ENCODE results near the gene LRRC3.

The LRRC3 gene

DNA sequence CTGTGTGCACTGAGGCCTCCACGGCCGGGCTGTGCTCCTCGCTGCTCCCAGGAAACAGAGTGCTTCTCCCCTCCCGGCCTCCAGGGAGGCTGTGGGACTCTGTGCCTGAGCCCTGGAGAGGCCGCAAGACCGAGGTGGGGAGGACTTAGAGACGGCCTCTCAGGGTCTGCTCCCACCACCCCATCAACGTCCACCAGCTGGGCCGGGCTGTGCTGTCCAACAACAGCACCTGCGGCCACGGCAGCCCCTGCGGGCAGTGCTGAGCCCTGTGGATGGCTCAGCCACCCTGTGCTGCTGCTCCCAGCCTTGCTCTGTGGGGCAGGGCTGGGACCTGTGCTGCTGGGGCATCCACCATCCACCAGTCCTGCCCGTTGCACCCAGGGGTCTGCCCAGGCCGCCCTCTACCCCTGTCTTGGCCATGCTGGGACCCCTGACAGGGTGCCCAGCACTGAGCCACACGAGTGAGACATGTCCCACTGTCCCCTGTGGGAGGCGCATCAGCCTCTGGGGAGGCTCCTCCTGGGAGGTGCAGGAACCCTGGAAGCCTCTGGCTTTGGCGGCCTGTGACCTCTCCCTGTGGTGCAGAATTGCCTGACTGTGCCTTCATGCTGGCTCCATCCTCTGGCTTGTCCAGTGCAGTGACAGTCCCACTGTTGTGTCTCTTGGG lies 31.2 kb upstream of the LRRC3 start:
- no peak for DNase-seq (ENCODE audit: low spot score)

DNA sequence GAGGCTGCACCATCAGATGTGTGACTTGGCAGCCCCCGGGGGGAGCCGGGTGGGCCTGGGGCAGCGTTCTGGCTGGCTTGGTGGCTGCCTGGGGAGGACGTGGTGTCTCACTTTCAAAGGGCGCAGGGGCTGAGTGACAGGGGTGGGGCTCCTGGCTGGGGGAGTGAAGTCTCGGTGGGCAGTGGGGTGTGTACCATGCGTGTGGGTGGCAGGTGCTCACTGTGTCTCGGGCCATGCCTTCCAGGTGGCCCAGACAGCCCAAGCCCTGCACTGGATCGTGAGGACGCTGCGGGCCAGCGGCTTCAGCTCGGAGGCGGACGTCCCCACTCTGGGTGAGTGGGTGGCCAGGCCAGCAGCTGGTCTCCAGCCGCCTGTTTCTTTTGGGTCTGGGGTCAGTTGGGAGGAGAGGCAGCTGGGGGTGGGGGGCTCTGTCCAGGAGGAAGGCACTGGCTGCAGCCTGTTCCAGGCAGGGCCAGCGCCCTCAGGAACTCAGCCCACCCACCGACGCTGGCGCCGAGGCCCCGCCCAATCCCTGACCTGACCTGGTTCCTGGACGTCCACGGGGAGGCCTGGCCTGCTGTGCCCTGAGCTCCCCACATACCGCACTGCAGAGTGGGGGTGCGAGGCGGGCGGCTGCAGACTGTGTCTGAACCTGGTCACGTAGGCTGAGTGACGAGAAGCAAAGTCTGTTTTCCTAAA lies 30.6 kb upstream of the LRRC3 start:
- no peak for DNase-seq (ENCODE audit: low spot score)

DNA sequence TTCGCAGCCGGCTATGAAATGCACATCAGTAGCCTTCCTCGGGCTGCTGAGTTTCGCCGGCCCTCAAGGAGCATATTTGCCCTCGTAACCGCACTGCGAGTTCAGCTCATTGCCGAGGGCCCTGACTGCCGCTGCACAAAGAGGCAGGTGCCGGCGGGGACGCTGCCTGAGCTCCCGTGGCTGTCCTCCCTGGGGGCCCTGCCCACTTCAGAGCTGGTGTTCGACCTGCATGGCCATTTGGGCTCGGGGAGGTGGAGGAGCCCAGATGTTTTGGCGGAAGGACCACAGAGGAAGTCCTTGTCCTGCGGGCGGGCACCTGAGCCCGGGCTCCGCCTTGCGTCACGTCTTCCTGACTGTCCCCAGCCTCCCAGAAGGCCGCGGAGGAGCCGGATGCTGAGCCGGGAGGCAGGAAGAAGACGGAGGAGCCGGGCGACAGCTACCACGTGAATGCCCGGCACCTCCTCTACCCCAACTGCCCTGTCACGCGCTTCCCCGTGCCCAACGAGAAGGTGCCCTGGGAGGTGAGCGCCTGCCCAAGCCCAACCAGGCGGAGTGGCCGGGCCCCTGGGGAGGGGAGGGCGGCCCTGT lies 29.9 kb upstream of the LRRC3 start:
- DNase-seq (ENCODE audit: low spot score), result no peak

DNA sequence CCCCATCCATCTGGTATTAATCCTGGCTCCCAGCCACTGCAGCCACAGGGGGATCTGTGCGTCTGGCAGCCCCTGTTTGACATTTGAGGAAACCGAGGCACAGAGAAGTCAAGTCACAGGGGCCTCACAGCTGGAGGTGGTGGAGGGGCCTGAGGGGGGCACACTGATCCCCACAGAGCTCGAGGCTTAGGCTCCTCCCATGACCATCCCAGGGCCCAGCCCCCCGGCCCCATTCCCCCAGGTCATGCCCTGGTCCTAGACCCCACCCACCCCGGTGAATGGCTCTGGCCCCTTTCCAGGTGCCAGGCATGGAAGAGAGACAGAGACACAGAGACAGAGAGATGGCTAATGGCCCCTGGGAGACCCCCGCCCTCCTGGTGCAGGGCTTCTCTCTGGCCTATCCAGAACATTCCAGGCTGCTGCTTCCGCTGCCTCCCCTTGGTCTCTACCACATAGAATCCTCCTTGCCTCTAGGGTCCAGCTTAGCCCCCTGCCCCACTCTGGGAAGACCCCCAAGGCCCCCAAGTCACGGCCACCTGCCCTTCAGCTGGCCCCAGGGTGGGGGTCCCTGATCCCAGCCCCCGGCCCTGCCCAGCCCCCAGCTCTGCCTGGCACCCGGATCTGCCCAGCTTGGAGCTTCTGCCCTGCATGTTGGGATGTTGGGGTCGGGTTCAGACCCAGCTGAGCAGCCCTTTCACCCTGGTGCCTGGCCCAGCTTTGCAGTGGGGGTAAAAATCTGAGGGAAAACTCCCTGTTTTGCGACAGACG lies 29.2 kb upstream of the LRRC3 start:
- DNase-seq (ENCODE audit: low spot score), result no peak

DNA sequence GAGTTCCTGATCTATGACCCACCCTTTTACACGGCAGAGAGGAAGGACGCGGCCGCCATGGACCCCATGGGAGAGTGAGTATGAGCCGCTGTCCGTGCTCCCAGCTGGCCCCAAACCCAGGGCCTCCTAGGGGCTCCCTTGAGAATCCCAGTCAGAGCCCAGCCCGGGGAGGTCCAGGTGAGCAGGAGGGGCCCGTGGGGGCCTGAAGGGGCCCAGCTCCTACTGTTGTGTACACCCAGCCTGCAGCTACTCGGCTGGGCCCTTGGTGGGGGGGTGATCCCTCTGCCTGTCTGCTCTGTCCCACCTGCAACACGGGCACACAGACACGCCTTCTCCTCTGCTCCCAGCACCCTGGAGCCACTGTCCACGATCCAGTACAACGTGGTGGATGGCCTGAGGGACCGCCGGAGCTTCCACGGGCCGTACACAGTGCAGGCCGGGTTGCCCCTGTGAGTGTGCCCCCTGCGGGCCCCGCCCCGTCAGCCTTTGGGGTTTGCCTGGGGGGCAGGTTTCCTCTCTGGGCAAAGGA lies 28.6 kb upstream of the LRRC3 start:
- DNase-seq (ENCODE audit: low spot score), result no peak

DNA sequence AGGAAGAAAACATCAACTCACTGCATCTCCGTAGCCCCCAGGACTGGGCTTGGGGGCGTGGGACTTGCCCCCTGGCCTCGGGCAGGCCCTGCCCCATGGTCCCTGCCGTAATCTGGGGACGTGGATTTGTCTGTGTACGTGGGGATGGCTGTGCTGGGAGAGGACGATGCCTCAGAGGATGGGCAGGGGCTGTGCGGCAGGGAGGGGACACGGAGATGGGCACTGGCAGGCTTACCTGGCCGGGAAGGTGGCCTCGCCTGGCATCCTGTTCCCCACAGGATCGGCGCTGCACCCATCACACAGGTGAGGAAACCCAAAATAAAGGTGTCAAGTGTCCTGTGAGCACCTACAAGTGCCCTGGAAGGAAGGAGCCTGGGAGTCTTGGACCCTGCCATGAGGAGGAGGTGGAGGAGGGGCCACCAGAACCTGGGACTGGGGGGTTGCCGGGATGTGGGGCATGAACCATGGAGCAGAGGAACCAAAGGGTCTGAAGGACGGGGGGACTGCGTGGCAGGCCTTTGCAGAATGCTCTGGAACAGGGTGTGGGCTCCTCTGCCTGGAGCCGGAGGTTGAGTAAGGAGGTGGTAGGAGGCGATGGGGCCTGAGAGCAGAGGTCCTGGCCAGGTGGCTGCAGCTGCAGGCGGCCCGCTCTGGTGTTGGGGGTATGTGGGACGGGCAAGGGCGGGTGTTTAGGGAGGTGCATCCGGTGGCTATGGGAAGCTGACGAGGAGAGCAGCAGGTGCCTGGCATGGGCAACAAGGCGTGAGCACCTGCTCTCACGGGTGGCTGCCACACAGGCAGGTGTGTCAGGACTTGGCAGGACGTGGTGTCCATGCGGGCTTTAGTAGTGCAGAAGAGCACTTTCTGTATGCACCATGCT lies 27.8 kb upstream of the LRRC3 start:
- no peak for DNase-seq (ENCODE audit: low spot score)

DNA sequence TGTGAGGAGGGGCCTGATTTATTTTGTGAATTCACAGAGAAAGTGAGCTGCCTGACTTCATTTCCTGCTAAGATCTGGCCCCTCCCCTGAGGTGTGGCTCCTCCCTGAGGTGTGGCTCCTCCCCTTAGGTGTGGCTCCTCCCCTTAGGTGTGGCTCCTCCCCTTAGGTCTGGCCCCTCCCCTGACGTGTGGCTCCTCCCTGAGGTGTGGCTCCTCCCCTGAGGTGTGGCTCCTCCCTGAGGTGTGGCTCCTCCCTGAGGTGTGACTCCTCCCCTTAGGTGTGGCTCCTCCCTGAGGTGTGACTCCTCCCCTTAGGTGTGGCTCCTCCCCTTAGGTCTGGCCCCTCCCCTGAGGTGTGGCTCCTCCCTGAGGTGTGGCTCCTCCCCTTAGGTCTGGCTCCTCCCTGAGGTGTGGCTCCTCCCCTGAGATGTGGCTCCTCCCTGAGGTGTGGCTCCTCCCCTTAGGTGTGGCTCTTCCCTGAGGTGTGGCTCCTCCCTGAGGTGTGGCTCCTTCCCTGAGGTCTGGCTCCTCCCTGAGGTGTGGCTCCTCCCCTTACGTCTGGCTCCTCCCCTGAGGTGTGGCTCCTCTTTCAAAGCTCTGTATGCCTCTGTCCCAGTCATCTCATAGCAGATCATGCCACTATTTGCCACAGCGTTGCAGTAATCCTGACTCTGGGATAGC lies 26.9 kb upstream of the LRRC3 start:
- peak; percentile 16 for DNase-seq (ENCODE audit: low spot score)

DNA sequence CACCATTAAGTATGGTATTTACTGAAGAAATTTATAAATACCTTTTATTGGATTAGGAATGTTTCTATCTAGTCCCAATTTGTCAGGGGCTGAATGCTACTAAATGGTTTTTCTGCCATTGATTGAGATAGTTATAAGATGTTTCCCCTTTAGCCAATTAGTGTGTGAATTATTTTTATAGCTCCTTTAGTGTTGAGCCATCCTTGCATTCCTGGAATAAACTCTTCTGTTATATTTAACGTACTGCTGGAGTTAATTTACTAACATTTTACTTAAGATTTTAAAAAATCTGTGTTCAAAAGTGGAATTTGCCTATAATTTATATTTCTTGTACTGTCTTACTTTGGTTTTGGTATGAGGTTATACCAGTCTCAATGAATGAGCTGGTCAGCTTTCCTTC lies 25.4 kb upstream of the LRRC3 start:
- no peak for DNase-seq (ENCODE audit: low spot score)

DNA sequence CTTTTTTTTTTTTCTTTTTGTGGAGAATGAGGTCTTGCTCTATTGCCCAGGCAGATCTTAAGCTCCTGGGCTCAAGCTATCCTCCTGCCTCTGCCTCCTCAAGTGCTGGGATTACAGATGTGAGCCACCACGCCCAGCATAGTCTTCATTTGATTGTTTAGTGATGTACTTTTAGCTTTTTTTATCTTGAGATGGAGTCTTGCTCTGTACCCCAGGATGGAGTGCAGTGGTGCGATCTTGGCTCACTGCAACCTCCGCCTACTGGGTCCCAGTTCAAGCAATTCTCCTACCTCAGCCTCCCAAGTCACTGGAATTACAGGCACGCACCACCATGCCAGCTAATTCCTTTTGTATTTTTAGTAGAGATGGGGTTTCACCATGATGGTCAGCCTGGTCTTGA lies 24.0 kb upstream of the LRRC3 start:
- no peak for DNase-seq (ENCODE audit: low spot score)

DNA sequence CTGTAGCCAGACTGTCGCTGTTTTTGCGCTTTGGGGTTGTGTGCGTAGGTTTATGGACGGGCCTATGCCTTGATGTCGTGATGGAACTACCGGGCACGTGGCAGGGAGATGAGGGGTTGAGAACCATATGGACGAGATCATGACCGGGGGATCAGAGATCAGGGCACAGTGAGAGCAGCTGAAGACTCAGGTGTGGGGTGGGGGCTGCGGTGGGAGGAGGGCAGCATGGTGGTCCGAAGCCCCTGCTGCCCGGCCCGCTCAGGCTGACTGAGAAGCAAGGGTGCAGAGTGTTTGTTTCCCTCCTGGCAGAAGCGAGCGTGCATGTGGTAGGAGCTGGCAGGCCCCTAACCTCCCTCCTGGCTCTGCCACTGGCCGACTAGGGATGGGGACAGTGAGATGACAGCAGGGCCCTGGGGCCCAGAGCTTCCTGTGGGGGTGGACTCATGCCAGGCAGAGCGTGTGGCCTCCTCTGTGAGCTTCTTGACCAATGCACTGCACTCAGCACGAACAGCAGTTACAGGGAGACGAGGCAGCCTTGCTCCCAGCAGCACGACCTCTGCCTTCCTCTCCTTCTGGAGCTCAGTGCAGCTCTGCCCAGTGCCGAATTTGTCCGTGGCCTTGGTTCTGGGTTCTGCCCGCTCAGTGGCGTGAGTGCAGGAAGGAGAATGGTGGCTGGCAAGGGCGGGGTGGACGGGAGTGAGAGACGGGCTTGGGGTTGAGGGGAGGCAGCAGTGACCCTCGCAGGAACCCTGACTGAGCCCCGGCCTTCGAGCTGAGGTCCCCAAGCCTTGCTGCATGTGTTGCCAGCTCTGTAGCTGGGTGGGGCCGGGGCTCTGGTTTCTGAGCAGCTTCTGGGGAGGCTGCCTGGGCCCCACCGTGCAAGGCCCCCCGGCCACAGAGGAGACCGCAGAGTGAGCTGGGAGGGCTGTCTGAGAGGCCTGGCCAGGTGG lies 22.2 kb upstream of the LRRC3 start:
- DNase-seq (ENCODE audit: low spot score), result no peak

DNA sequence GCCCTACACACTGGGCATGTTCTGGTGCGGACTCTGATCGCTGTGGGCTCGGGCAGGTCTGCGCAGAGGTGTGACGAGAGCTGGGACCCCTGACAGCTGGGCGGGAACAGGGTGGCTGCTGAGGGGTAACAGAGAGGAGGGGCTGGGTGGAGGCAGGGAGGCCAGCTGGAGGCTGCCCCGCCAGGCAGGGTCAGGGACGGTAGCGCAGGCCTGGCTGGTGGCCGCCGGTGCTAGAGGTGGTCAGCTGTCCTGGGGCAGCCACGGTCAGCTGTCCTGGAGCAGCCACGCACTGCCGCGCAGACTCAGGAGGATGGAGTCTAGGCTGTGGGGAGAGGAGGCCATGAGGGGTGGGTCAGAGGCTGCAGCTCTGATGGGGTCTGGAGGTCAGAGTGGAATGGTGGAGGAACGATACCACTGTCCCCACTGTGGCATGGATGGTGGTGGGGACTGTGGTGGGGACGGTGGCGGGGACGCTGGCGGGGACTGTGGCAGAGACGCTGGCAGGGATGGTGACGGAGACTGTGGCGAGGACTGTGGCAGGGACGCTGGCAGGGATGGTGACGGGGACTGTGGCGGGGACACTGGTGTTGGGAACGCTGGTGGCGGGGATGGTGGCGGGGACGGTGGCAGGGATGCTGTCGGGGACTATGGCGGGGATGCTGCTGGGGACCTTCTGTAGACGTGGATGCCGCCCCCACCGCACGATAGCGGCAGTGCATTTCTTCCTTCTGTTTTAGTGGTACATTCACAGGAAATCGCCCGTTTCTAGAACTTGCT lies 21.3 kb upstream of the LRRC3 start:
- no peak for DNase-seq (ENCODE audit: low spot score)

DNA sequence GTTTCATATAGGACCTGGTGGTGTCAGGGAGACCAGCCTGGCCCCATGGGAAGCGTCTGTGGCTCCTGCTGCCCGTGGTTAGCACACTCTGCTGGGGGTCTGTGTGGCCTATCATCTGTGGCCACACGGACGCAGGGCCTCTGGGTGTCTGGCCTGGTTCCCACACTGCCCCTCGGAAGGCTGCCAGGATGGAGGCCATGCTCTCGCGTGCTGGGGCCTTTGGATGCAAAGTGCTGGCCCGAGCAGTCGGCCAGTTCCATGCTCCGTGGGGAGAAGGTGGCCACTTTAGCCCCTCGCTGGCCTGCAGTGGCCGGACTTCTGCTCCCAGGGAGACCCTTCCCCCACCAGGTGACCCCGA lies 20.8 kb upstream of the LRRC3 start:
- no peak for DNase-seq (ENCODE audit: low spot score)

DNA sequence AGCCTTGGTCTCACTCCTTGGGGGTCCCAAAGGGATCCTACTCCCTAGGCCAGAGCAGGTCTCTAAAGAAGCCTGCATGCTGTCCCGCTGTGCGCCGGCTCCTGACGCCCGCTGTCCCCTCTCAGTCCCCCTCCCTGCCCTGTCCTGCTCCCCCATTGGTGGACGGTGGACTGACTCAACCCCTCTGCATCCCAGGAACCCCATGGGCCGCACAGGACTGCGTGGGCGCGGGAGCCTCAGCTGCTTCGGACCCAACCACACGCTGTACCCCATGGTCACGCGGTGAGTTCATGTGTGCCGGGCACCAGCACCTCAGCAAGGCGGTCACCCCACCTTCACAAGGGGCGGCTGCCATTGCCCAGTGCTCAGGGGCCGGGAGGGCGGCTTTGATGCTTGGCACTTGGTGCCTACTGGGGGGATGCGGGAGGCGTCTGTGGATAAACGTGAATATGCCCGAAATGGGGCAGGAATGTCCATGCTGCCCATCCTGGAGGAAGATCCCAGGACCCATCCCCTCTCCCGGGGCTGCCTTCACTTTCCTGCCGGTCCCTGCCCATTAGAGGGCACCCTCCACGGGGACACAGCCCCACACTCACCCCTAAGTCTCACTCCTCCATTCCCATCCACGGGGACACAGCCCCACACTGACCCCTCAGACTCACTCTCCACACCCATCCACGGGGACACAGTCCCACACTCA lies 20.2 kb upstream of the LRRC3 start:
- DNase-seq (ENCODE audit: low spot score), result no peak

DNA sequence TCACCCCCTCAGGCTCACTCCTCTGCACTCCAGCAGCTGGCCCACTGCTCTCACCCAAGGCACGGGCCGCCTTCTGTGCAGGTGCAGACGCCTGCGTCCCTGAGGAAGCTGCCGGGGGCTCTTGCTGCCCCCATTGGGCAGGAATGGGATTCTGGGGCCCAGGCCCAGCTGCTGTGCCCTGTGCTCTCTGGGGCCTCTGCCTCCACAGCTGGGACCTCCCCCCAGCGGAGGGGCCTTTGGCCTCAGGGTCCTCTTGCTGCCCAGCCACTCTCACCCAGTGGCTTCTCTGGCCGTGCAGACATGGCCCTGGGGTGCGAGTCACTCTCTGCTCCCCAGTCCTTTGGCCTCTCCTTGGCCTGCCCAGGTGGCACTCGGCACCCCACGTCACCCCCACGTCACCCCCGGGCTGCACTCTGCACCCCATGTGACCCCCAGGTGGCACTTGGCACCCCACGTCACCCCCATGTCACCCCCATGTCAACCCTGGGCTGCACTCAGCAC lies 19.1 kb upstream of the LRRC3 start:
- DNase-seq (ENCODE audit: low spot score), result no peak

DNA sequence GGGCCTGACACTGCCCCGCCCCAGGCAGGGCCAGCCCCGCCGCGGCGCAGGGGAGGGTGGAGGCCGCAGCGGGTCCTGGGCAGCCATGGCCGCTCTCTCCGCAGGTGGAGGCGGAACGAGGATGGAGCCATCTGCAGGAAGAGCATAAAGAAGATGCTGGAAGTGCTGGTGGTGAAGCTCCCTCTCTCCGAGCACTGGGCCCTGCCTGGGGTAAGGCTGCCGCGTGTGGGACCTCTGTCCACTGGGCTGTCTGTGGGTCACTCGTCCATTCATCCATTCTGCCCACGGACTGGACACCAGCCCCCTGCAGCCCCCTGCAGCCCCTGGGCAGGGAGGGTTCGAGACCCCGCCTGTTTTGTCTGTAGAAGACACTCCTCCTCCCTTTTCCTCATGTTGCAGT lies 18.4 kb upstream of the LRRC3 start:
- no peak for DNase-seq (ENCODE audit: low spot score)

DNA sequence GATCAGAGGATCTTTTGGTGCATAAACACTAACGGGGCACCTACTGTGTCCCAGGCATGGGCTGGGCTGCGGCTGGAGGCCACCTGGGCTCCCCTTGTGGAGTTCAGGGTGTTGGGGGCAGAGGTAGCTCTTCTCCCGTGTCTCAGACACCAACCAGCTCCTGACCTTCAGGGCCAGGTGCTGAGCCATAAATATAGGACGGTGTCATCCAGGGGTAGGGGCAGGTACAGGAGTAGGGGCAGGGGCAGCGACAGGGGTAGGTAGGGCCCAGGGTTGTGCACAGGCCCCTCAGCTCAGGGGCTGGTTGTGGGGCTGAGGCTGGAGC lies 18.0 kb upstream of the LRRC3 start:
- DNase-seq (ENCODE audit: low spot score), result no peak

DNA sequence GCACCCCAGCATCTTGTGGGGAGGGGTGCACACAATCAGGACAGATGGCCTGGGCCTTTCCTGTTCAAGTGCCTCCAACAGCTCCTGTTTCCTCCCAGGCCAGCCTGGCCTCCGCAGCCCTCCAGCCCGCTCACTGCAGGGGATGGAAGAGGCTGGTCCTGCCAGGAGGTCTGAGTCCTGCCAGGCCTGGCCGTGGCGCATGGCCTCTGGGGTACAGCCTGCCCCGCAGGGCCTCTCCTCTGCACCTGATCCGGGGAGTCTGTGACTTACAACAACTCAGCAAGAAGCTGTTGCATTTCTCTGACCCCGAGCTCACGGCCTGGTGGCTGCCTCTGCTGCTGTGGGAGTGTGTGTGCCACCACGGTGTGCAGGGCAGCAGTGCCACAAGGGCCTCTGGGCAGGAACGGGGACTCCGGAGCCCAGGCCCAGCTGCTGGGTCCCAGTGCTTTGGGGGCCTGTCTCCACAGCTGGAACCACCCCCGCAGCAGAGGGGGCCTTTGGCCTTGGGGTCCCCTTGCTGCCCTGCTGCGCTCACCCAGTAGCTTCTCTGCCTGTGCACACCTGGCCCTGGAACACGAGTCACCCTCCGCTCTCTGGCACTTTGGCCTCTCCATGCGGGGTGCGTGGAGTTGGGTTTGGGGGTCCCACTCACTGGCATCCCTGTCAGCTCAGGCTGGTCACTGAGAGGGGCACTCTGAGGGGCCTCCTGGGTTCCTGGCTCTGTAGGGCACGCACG lies 17.4 kb upstream of the LRRC3 start:
- no peak for DNase-seq (ENCODE audit: low spot score)

All from CD4-positive, alpha-beta T cell treated with Interleukin-2 at 100 ng/mL for 4 hours (primary cell).